HepG2 (cell line): ENCODE results near the gene PCNT.

Experiments
- GATAD1 ChIP-seq: IDR thresholded peaks from 2 replicates; pipeline ENCODE4 v1.6.1; 2016; ENCODE audit warnings: missing genetic modification reagents, missing compliant biosample characterization
- MYC ChIP-seq: sonication (generic); formaldehyde crosslinking; IDR thresholded peaks from 2 replicates; pipeline ENCODE4 v1.9.0; 2021; ENCODE audit warnings: missing genetic modification reagents, borderline replicate concordance
- TAF1 ChIP-seq: sonication (generic); formaldehyde crosslinking; IDR thresholded peaks from 2 replicates; pipeline ENCODE4 v1.4.0; 2020; ENCODE audit warnings: missing genetic modification reagents
- TF ChIP-seq, protein P1 (sequence below): sonication (generic); formaldehyde crosslinking; IDR thresholded peaks from 2 replicates; pipeline ENCODE4 v1.5.0; 2020; ENCODE audit warnings: mild to moderate bottlenecking, missing genetic modification reagents

DNA sequence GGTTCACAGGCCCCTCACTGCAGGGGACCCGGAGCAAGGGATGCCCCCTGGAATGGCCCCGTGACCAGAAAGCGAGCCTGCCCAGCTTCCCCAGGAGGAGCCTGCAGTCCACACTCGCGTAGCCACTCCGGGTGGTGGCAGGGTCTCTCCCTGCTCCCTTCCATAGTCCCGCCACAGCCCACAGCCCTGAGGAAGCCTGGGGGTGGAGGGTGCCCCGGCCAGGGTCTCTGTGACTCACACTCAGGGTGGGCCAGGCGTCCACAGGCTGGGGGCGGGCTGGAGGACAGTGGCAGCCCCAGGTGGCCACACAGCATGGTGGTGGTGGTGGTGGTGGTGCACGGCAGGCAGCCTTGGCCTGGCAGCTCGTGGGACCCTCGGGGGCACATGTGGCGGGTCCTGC is 22.2 kb upstream of the PCNT start:
- TF ChIP-seq MYC (no peak), TAF1 (CRISPR knock-in tag) (no peak), GATAD1 (CRISPR knock-in tag) (no peak)
- TF ChIP-seq, protein P1, sequence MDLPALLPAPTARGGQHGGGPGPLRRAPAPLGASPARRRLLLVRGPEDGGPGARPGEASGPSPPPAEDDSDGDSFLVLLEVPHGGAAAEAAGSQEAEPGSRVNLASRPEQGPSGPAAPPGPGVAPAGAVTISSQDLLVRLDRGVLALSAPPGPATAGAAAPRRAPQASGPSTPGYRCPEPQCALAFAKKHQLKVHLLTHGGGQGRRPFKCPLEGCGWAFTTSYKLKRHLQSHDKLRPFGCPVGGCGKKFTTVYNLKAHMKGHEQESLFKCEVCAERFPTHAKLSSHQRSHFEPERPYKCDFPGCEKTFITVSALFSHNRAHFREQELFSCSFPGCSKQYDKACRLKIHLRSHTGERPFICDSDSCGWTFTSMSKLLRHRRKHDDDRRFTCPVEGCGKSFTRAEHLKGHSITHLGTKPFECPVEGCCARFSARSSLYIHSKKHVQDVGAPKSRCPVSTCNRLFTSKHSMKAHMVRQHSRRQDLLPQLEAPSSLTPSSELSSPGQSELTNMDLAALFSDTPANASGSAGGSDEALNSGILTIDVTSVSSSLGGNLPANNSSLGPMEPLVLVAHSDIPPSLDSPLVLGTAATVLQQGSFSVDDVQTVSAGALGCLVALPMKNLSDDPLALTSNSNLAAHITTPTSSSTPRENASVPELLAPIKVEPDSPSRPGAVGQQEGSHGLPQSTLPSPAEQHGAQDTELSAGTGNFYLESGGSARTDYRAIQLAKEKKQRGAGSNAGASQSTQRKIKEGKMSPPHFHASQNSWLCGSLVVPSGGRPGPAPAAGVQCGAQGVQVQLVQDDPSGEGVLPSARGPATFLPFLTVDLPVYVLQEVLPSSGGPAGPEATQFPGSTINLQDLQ (CRISPR knock-in tag): no peak
